SH-SY5Y (cell line): ENCODE data around the gene NPEPL1.

Source experiments
- GATA2 ChIP-seq: IDR thresholded peaks from 2 replicates; pipeline ENCODE4 v1.6.1; 2011; ENCODE audit warnings: mild to moderate bottlenecking, low read depth, low read length
- GATA3 ChIP-seq: IDR thresholded peaks from 2 replicates; pipeline ENCODE4 v1.6.1; 2011; ENCODE audit warnings: low read depth, mild to moderate bottlenecking, low read length, moderate library complexity

DNA sequence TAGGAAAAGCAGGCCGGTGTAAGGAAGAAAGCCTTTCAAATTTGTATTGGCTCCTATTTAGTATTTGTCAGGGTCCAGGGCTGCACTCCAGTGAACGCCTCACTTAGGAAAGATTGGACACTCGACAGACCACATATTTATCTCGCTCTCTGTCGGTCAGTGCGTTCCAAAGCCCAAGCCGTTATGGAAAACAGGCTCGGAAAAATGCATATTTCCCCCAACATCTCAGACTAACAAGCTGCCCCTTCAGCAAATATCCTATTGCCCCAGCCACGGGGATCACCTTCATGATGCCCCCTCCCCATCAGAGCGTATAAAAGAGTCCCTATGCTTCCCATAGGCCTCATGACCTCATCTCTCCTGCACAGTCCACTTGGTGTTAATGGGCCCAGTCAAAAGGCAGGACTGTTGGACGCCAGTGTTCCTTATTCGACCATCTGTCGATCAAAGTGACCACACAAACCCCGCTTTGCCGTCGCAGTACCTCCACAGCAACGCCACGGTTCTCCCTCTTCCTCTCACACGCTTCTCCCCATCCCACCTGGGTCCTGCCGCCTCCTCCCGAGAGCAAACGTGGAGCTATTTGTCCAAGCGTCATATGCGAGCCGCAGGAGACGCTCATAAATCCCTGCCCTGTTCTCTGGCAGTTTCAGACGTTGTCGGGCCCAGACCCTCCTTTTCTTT lies 63.3 kb downstream of the NPEPL1 start:
- TF ChIP-seq GATA2 = no peak
- TF ChIP-seq GATA3 = no peak
